Stomach (tissue), 9 donors: ENCODE results near the gene NCK1. TPM values are rescaled to one million over a fixed set of nuclear protein-coding genes. Genes with fewer than 3 reads are reported as not detected.

ENCODE experiments used
- DNase-seq, 2 donors: peaks; one replicate each; pipeline versions ENCODE4 v3.0.0 to v3.0.0-alpha.2; 2013 to 2019
- H3K27ac ChIP-seq, 5 donors: fragments of 200-600 bp in 4 of 5; sonication (generic) in 4 of 5; one replicate each; pipeline ENCODE4 v1.5.1; 2013 to 2019; ENCODE audit warnings: mild to moderate bottlenecking in 1 of 5, moderate library complexity in 1 of 5
- H3K27me3 ChIP-seq, 3 donors: fragments of 200-600 bp; sonication (generic); one replicate each; pipeline ENCODE4 v1.5.1; 2017 to 2019; ENCODE audit warnings: mixed run types in 1 of 3
- H3K36me3 ChIP-seq, 4 donors: fragments of 200-600 bp; sonication (generic); 1 replicate in 3 of 4; 2 replicates in 1 of 4; pipeline ENCODE4 v1.5.1; 2016 to 2019
- H3K4me1 ChIP-seq, 4 donors: fragments of 200-600 bp; sonication (generic); one replicate each; pipeline ENCODE4 v1.5.1; 2016 to 2019
- H3K4me3 ChIP-seq, 4 donors: fragments of 200-600 bp; sonication (generic) in 3 of 4; one replicate each; pipeline ENCODE4 v1.5.1; 2016 to 2019; ENCODE audit warnings: mild to moderate bottlenecking in 1 of 4
- H3K9me3 ChIP-seq, 4 donors: fragments of 200-600 bp; sonication (generic); one replicate each; pipeline ENCODE4 v1.5.1; 2016 to 2019
- EP300 ChIP-seq: sonication (generic); formaldehyde crosslinking; IDR thresholded peaks from one replicate; pipeline ENCODE4 v1.6.1; 2017; ENCODE audit warnings: antibody characterized with exemption
- POLR2A ChIP-seq, 4 donors: fragments of 450-650 bp; IDR thresholded peaks; one replicate each; pipeline ENCODE4 v1.6.1; 2016; ENCODE audit warnings: antibody characterized with exemption in 4 of 4, control low read depth in 2 of 4, mild to moderate bottlenecking in 1 of 4, moderate library complexity in 1 of 4
- POLR2AphosphoS5 ChIP-seq, 3 donors: sonication (generic); formaldehyde crosslinking; IDR thresholded peaks; one replicate each; pipeline ENCODE4 v1.6.1; 2016; ENCODE audit warnings: antibody characterized with exemption in 3 of 3
- WGBS, 5 donors: extraction: QIAGEN DNeasy Blood & Tissue Kit in 3 of 5; methylation state at CpG; one replicate each; pipeline versions ENCODE4 v1.1.5 to v1.1.7; 2013 to 2018; 5-methylcytosine and 5-hydroxymethylcytosine counted together
- intact Hi-C: fragments of 100-400 bp; cut with DNase I; formaldehyde crosslinking; loops from one replicate; pipeline ENCODE4 v1.15.1; 2023; ENCODE audit warnings: low total_unique reads
- polyA plus RNA-seq, 3 donors: library from polyadenylated mRNA; stranded (reverse); fragments of 200-250 nt; gene quantifications; one replicate each; pipeline ENCODE4 v1.2.3, GENCODE V29; 2013
- total RNA-seq, 5 donors: library from RNA; depleted of rRNA; stranded (reverse); fragments of >200 nt; gene quantifications; one replicate each; pipeline versions ENCODE4 v1.1.0 to v1.2.3, GENCODE V29; 2014 to 2016
- TF ChIP-seq, protein P1 (sequence below), 7 experiments: fragments of 450-650 bp in 4 of 7; fragments of 200-600 bp in 3 of 7; sonication (generic) in 3 of 7; IDR thresholded peaks; one replicate each; pipeline ENCODE4 v1.5.1; 2016 to 2019; ENCODE audit warnings: antibody characterized with exemption in 7 of 7, control low read depth in 2 of 7, mild to moderate bottlenecking in 1 of 7
- donor health status: healthy with polysubstance abuse.
- donor health status: Bipolar disorder and iron deficiency.
- donor health status: healthy.

NCK1 gene
- total and polyA plus RNA-seq, 8 donors = 11.9 to 59.8 (median 25.2) TPM

DNA sequence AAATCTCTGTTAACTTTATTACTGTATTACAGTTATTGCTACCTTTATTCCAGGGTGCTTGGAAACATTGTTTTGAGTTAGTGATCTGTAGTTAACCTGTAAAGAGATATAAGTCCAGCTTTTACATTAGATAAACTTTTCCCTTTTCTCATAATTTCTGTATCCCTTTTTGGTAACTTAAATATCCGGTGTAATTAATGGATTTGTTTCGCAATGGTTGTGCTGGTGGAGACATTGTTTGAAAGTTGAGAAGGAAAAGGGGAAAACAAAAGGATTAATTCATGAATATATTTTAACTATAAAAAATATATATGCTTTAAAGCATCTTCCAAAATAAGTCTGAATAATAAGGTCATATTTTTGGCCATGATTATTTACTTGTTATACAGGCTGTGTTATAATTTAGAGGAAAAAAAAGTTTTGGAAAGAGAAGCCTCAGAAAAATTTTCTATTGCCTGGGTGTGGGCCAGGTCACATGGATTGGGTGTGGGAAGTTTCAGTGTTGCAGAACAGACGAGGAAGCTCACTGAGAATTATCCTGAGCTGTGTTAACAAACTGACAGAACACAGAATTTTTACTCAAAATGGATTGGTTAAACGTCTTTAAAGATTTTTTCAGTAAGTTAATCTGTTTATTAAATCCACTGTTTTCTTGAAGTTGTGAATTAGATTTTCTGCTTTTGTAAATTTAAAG is 68.1 kb downstream of the NCK1 start:
- TF ChIP-seq, protein P1, sequence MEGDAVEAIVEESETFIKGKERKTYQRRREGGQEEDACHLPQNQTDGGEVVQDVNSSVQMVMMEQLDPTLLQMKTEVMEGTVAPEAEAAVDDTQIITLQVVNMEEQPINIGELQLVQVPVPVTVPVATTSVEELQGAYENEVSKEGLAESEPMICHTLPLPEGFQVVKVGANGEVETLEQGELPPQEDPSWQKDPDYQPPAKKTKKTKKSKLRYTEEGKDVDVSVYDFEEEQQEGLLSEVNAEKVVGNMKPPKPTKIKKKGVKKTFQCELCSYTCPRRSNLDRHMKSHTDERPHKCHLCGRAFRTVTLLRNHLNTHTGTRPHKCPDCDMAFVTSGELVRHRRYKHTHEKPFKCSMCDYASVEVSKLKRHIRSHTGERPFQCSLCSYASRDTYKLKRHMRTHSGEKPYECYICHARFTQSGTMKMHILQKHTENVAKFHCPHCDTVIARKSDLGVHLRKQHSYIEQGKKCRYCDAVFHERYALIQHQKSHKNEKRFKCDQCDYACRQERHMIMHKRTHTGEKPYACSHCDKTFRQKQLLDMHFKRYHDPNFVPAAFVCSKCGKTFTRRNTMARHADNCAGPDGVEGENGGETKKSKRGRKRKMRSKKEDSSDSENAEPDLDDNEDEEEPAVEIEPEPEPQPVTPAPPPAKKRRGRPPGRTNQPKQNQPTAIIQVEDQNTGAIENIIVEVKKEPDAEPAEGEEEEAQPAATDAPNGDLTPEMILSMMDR (IDR thresholded peaks at IDR 0.05) = no peak
- TF ChIP-seq POLR2A (IDR thresholded peaks at IDR 0.05) (no peak), EP300 (no peak), POLR2AphosphoS5 (IDR thresholded peaks at IDR 0.05) (no peak)
- Histone ChIP-seq H3K4me3 (peak overlapping the region in 2 of 4 donors; percentile 8 to 12), H3K9me3 (no peaks in the 10 kb centered on the region), H3K27ac (peak overlapping the region in 2 of 5 donors; percentile 48 to 53), H3K27me3 (no peaks in the 10 kb centered on the region), H3K4me1 (peaks cover 0 to 53% (median 23%) of the 10 kb centered on the region in 4 donors), H3K36me3 (peaks cover 0 to 19% (median 10%) of the 10 kb centered on the region in 4 donors)
- WGBS, 5 donors = 26 to 37% (median 29%) methylated on average over 4 of the region's 4 CpGs
- intact Hi-C loops = no loop called here
- peak in 1 of 2 donors; percentile 76 for DNase-seq

DNA sequence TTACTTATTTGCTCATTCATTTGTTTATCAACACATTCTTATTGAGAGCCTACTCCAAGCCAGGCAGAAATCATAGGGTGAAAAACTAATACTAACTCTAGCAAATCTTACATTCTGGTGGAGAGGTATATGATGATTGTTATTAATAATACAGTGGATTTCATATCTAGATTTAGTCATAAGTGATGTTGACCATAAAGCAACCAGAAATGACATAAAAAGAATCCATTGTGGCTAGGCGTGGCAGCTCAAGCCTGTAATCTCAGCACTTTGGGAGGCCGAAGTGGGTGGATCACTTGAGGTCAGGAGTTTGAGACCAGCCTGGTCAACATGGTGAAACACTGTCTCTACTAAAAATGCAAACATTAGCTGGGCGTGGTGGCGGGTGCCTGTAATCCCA is 69.6 kb downstream of the NCK1 start:
- TF ChIP-seq EP300 (no peak), POLR2AphosphoS5 (IDR thresholded peaks at IDR 0.05) (no peak), POLR2A (IDR thresholded peaks at IDR 0.05) (no peak)
- TF ChIP-seq, protein P1 (IDR thresholded peaks at IDR 0.05) = no peak
- intact Hi-C loops = no loop called here
- Histone ChIP-seq H3K27ac (peak overlapping the region in 2 of 5 donors; percentile 24 to 53), H3K36me3 (peaks cover 0 to 27% (median 12%) of the 10 kb centered on the region in 4 donors), H3K9me3 (no peaks in the 10 kb centered on the region), H3K27me3 (no peaks in the 10 kb centered on the region), H3K4me3 (peak overlapping the region in 2 of 4 donors; percentile 8 to 20), H3K4me1 (peaks cover 0 to 42% (median 23%) of the 10 kb centered on the region in 4 donors)
- 73 to 90% (median 82%) methylated on average over 4 of the region's 4 CpGs for WGBS, 5 donors
- no peak for DNase-seq

DNA sequence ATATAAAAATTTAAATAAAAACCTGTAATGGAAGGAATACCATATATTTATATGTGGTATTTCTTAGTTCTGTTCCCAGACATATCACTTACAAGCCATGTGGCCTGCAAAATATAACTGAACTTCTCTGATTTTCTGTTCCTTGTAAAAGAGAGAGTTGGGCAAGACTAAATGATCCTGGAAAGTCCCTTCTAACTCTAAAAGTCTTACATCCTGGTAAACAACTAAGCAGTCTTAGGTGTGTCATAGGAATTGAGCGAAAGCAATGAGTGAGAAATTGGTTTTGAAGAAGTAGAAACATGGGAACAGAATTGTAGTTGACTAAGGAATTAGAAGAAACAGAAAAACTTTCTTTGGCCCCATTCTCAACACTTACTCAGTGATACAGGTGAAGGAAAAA is 70.5 kb downstream of the NCK1 start:
- WGBS, 5 donors = 62 to 83% (median 74%) methylated on average over 1 of the region's 1 CpG
- no peak for DNase-seq
- TF ChIP-seq EP300 (no peak), POLR2A (IDR thresholded peaks at IDR 0.05) (no peak)
- Histone ChIP-seq H3K27me3 (no peaks in the 10 kb centered on the region), H3K4me1 (peaks cover 0 to 44% (median 23%) of the 10 kb centered on the region in 4 donors), H3K9me3 (no peaks in the 10 kb centered on the region), H3K4me3 (peak overlapping the region in 1 of 4 donors; percentile 8), H3K27ac (no peak overlapping the region), H3K36me3 (peaks cover 0 to 27% (median 12%) of the 10 kb centered on the region in 4 donors)
- intact Hi-C loops = no loop called here

DNA sequence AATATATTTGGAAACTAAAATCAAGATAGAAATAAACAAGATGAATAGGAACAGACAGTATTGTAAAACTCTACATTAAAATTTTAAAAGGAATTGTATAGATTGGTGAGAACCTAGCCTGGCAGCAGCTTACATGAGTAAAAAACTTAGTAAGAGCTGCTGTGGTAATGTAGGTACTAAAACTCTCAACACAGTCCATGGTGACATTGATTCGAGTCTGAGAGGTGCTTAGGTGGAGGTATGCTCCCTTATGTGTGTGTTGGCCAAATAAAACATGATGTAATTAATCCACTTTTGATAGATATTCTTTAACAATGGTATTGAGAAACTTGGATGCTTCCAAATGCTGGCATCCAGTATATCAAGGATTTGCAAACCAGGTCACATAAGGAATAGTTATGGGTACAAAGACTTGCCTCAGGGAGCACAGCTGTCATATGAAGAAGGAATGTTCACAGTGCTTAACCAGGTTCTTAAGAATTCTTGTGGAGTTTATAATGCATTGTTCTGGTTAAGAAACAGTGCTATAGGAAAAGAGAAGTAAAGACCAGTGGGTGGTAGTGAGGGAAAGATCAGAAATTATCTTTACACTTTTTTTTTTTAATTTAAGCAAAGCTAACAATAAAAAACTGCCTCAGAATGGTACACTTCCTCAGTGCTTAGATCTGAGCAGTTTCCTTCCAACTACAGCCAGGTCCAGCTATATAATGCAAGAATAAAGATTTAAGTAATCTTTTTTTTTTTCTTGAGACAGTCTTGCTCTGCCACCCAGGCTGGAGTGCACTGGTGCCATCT is 71.2 kb downstream of the NCK1 start:
- intact Hi-C loops = no loop called here
- Histone ChIP-seq H3K27me3 (no peaks in the 10 kb centered on the region), H3K4me1 (peaks cover 0 to 50% (median 25%) of the 10 kb centered on the region in 4 donors), H3K4me3 (no peak overlapping the region), H3K36me3 (peaks cover 0 to 21% (median 10%) of the 10 kb centered on the region in 4 donors), H3K27ac (peak overlapping the region in 1 of 5 donors; percentile 22), H3K9me3 (no peaks in the 10 kb centered on the region)
- TF ChIP-seq POLR2AphosphoS5 (IDR thresholded peaks at IDR 0.05) (no peak), EP300 (no peak), POLR2A (IDR thresholded peaks at IDR 0.05) (no peak)
- TF ChIP-seq, protein P1 (IDR thresholded peaks at IDR 0.05) = no peak
- DNase-seq = no peak
- 58 to 76% (median 64%) methylated on average over 1 of the region's 1 CpG for WGBS, 5 donors
